Effector memory CD4-positive, alpha-beta T cell (primary cell): Measurements from ENCODE around the gene DCDC2C.

Source experiments
- DNase-seq, 3 donors: peaks; one replicate each; pipeline ENCODE4 v3.0.0-alpha.2; 2020
- H3K27ac ChIP-seq: 2 replicates; pipeline ENCODE4 v1.7.0; 2013; ENCODE audit warnings: mild to moderate bottlenecking, low read length, moderate library complexity; ENCODE audit not compliant: insufficient read depth, poor library complexity, severe bottlenecking
- H3K27me3 ChIP-seq: replicated peaks from 2 replicates; pipeline ENCODE4 v1.7.0; 2013; ENCODE audit warnings: mild to moderate bottlenecking, low read length; ENCODE audit not compliant: insufficient read depth, control insufficient read depth, poor library complexity, severe bottlenecking
- H3K36me3 ChIP-seq: 2 replicates; pipeline ENCODE4 v1.7.0; 2013; ENCODE audit warnings: mild to moderate bottlenecking, low read length, moderate library complexity; ENCODE audit not compliant: control insufficient read depth, insufficient read depth
- H3K4me1 ChIP-seq: 2 replicates; pipeline ENCODE4 v1.7.0; 2013; ENCODE audit warnings: low read length, mild to moderate bottlenecking; ENCODE audit not compliant: control insufficient read depth, insufficient read depth, poor library complexity, severe bottlenecking
- H3K4me3 ChIP-seq: 2 replicates; pipeline ENCODE4 v1.7.0; 2013; ENCODE audit warnings: low read length, low read depth, mild to moderate bottlenecking; ENCODE audit not compliant: insufficient read depth, poor library complexity, severe bottlenecking
- H3K9me3 ChIP-seq: 2 replicates; pipeline ENCODE4 v1.7.0; 2013; ENCODE audit warnings: mild to moderate bottlenecking, low read length, moderate library complexity; ENCODE audit not compliant: control insufficient read depth

The DCDC2C gene

GRCh38 chr2:3741867-3742602 is 38.7 kb downstream of the DCDC2C start:
- Histone ChIP-seq H3K27me3 (peaks cover 3% of the 10 kb centered on the region), H3K27ac (no peak overlapping the region), H3K9me3 (no peaks in the 10 kb centered on the region), H3K4me3 (no peak overlapping the region), H3K36me3 (no peaks in the 10 kb centered on the region), H3K4me1 (no peaks in the 10 kb centered on the region)
- no peak for DNase-seq

- no peaks in the 10 kb centered on the region for H3K4me1 ChIP-seq
- H3K4me3 ChIP-seq, result no peak overlapping the region
- H3K36me3 ChIP-seq, result no peaks in the 10 kb centered on the region
- no peaks in the 10 kb centered on the region for H3K9me3 ChIP-seq
- H3K27me3 ChIP-seq, result peaks cover 3% of the 10 kb centered on the region
- no peak for DNase-seq
- no peak overlapping the region for H3K27ac ChIP-seq
These were observed 39.6 kb downstream of the DCDC2C start for GRCh38 chr2:3742743-3743508.

GRCh38 chr2:3743951-3744555 is 40.7 kb downstream of the DCDC2C start:
- no peaks in the 10 kb centered on the region for H3K36me3 ChIP-seq
- no peak overlapping the region for H3K4me3 ChIP-seq
- no peaks in the 10 kb centered on the region for H3K4me1 ChIP-seq
- no peaks in the 10 kb centered on the region for H3K9me3 ChIP-seq
- DNase-seq, result no peak
- H3K27ac ChIP-seq, result no peak overlapping the region
- H3K27me3 ChIP-seq, result peaks cover 3% of the 10 kb centered on the region

GRCh38 chr2:3745920-3746319 is 42.5 kb downstream of the DCDC2C start:
- no peaks in the 10 kb centered on the region for H3K4me1 ChIP-seq
- no peaks in the 10 kb centered on the region for H3K36me3 ChIP-seq
- H3K4me3 ChIP-seq, result no peak overlapping the region
- no peaks in the 10 kb centered on the region for H3K9me3 ChIP-seq
- no peak overlapping the region for H3K27ac ChIP-seq
- H3K27me3 ChIP-seq, result peaks cover 3% of the 10 kb centered on the region
- DNase-seq, result no peak

GRCh38 chr2:3747032-3747654 is 43.8 kb downstream of the DCDC2C start:
- H3K4me1 ChIP-seq, result no peaks in the 10 kb centered on the region
- no peak for DNase-seq
- no peak overlapping the region for H3K4me3 ChIP-seq
- H3K9me3 ChIP-seq, result no peaks in the 10 kb centered on the region
- H3K36me3 ChIP-seq, result no peaks in the 10 kb centered on the region
- H3K27ac ChIP-seq, result no peak overlapping the region
- H3K27me3 ChIP-seq, result peaks cover 3% of the 10 kb centered on the region

GRCh38 chr2:3747826-3748225 is 44.5 kb downstream of the DCDC2C start:
- H3K4me3 ChIP-seq, result no peak overlapping the region

GRCh38 chr2:3749201-3749600 is 45.8 kb downstream of the DCDC2C start:
- Histone ChIP-seq H3K4me3 (no peak overlapping the region), H3K36me3 (no peaks in the 10 kb centered on the region), H3K9me3 (no peaks in the 10 kb centered on the region), H3K27me3 (no peaks in the 10 kb centered on the region), H3K4me1 (no peaks in the 10 kb centered on the region), H3K27ac (no peak overlapping the region)
- DNase-seq, result no peak

More at GRCh38 chr2:3747826-3748225, 44.5 kb downstream of the DCDC2C start:
- H3K9me3 ChIP-seq, result no peaks in the 10 kb centered on the region
- no peaks in the 10 kb centered on the region for H3K4me1 ChIP-seq
- no peak overlapping the region for H3K27ac ChIP-seq
- DNase-seq, result no peak
- H3K36me3 ChIP-seq, result no peaks in the 10 kb centered on the region
- no peaks in the 10 kb centered on the region for H3K27me3 ChIP-seq

GRCh38 chr2:3751251-3751650 is 47.9 kb downstream of the DCDC2C start:
- no peaks in the 10 kb centered on the region for H3K9me3 ChIP-seq
- no peak overlapping the region for H3K4me3 ChIP-seq
- H3K27ac ChIP-seq, result no peak overlapping the region
- no peaks in the 10 kb centered on the region for H3K4me1 ChIP-seq
- no peaks in the 10 kb centered on the region for H3K36me3 ChIP-seq
- DNase-seq, result no peak
- H3K27me3 ChIP-seq, result no peaks in the 10 kb centered on the region

- Histone ChIP-seq H3K27me3 (no peaks in the 10 kb centered on the region), H3K9me3 (no peaks in the 10 kb centered on the region), H3K4me3 (no peak overlapping the region), H3K4me1 (no peaks in the 10 kb centered on the region), H3K27ac (no peak overlapping the region), H3K36me3 (no peaks in the 10 kb centered on the region)
- DNase-seq, result no peak
These were observed 48.4 kb downstream of the DCDC2C start for GRCh38 chr2:3751806-3752205.
